Erythroblast (primary cell): ENCODE data around the gene TRPM3.

Source experiments
- GATA1 ChIP-seq: IDR thresholded peaks from 2 replicates; pipeline ENCODE4 v1.6.1; 2011; ENCODE audit warnings: low read depth, mild to moderate bottlenecking, control low read depth, low read length, moderate library complexity
- POLR2A ChIP-seq: IDR thresholded peaks from 2 replicates; pipeline ENCODE4 v1.6.1; 2011; ENCODE audit warnings: mild to moderate bottlenecking, low read length

GRCh38 chr9:70673844-70674243 lies 447.6 kb downstream of the TRPM3 start:
- TF ChIP-seq POLR2A (no peak), GATA1 (no peak)
